Measurements from ENCODE around the gene SPHK2.
"Not testable (repeated sequence)": the region's sequence is repeated elsewhere in the genome, so short reads cannot be mapped to it uniquely, and the experiment has no call there.

SPHK2 gene, protein sequence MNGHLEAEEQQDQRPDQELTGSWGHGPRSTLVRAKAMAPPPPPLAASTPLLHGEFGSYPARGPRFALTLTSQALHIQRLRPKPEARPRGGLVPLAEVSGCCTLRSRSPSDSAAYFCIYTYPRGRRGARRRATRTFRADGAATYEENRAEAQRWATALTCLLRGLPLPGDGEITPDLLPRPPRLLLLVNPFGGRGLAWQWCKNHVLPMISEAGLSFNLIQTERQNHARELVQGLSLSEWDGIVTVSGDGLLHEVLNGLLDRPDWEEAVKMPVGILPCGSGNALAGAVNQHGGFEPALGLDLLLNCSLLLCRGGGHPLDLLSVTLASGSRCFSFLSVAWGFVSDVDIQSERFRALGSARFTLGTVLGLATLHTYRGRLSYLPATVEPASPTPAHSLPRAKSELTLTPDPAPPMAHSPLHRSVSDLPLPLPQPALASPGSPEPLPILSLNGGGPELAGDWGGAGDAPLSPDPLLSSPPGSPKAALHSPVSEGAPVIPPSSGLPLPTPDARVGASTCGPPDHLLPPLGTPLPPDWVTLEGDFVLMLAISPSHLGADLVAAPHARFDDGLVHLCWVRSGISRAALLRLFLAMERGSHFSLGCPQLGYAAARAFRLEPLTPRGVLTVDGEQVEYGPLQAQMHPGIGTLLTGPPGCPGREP

DNA sequence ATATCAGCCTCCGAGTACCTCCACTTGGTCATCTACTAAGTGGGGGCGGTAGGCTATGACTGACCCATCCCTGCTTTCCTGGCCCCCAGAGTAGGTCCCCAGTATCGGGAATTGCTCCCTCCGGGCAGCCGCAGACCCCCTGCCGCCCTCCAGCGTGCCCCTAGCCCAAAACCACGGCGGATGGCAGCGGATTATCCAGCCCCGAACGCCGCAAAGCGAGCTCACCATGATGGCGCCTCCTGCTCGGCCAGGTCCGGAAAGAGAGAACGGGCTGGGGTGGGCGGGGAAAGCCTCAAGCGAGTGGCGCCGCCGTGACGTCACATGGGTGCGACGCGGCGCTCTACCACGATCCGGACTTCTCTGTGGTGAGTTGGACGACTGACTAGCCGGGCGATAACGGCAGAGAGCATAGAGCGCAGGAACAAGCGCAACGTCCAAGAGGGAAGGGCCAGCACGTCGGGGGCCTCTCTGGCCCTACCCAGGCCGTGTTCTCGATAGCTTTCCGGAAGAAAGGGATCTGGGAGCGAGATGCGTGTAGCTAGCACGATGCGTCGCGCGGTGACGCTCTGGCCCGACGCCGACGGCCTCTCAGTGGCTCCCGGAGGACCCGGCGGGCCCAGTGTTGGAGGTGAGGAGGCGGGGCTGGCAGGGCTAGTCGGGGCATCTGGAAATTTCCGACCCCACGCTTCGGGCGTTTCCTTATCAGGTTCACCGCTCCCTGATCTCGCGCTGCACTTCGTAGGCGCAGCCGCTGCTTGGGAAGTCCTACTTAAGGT, at the start of gene SPHK2, which contains the start of gene RPL18:
Gene SPHK2 (plus strand): TSS at position 591 of the 776 bp plus-strand sequence. CDS start 1,009 bp downstream, outside the sequence.
Gene RPL18 (minus strand): TSS at position 263 of the 776 bp plus-strand sequence. CDS start 35 bp downstream, at position 228.
- Mint-ChIP-seq H3K27ac (peak within 1 kb of the TSS; percentile 100), H3K36me3 (ENCODE audit: low read depth) (peaks cover 72% of the 10 kb centered on the region), H3K27me3 (no peaks in the 10 kb centered on the region), H3K4me1 (ENCODE audit: low read depth) (peaks cover 65% of the 10 kb centered on the region), H3K4me3 (peak within 1 kb of the TSS; percentile 97), H3K9me3 (no peaks in the 10 kb centered on the region)

- no peaks in the 10 kb centered on the region for H3K9me3 Mint-ChIP-seq
- no peaks in the 10 kb centered on the region for H3K4me1 Mint-ChIP-seq (ENCODE audit: low read depth)
- H3K4me3 Mint-ChIP-seq = no peak overlapping the region
- no peaks in the 10 kb centered on the region for H3K36me3 Mint-ChIP-seq (ENCODE audit: low read depth)
- H3K27me3 Mint-ChIP-seq = peaks cover 17% of the 10 kb centered on the region
- no peak overlapping the region for H3K27ac Mint-ChIP-seq
Measured at GRCh38 chr19:48569814-48570213, 49.5 kb upstream of the SPHK2 start.

DNA sequence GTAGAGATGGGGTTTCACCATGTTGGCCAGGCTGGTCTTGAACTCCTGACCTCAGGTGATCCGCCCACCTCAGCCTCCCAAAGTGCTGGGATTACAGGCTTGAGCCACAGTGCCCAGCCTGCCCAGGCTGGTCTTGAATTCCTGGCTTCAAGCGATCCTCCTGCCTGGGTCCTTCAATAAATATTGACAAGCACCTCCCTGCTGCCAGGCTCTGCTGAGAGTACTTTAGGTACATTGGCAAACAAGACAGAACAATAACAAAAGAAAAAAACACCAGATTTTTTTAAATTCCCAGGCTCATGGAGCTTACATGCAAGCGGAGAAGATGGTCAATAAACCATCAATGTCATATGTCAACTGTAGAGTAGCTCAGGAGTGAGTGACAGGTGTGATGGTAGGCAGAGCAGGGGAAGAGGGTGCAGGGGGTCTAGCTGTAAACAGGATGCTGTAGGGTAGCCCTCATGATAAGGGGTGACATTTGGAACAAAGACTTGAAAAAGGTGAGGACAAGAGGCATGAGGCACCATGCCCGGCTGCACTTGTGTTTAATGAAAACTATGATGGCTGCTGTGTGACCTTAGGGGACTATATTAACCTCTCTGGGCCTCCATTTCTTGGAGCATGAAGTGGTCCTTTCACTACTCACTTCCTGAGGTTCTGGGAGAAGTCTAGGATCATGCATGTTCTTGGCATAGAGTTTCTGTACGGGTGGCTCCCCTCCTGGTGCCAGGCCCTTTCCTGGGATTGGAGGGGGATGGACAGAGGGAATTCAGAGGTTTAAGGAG, 47.7 kb upstream of the SPHK2 start:
- Mint-ChIP-seq H3K4me3 (no peak overlapping the region), H3K4me1 (ENCODE audit: low read depth) (no peaks in the 10 kb centered on the region), H3K27ac (no peak overlapping the region), H3K36me3 (ENCODE audit: low read depth) (no peaks in the 10 kb centered on the region), H3K9me3 (no peaks in the 10 kb centered on the region), H3K27me3 (peaks cover 17% of the 10 kb centered on the region)

- H3K4me3 Mint-ChIP-seq = no peak overlapping the region
- no peaks in the 10 kb centered on the region for H3K9me3 Mint-ChIP-seq
- no peak overlapping the region for H3K27ac Mint-ChIP-seq
- H3K27me3 Mint-ChIP-seq = peaks cover 10% of the 10 kb centered on the region
- H3K36me3 Mint-ChIP-seq (ENCODE audit: low read depth) = no peaks in the 10 kb centered on the region
- no peaks in the 10 kb centered on the region for H3K4me1 Mint-ChIP-seq (ENCODE audit: low read depth)
Measured at GRCh38 chr19:48573163-48573505, 46.2 kb upstream of the SPHK2 start.

GRCh38 chr19:48575931-48576622, 43.2 kb upstream of the SPHK2 start:
- Mint-ChIP-seq H3K4me1 (ENCODE audit: low read depth) (no peaks in the 10 kb centered on the region), H3K4me3 (no peak overlapping the region), H3K36me3 (ENCODE audit: low read depth) (no peaks in the 10 kb centered on the region), H3K9me3 (no peaks in the 10 kb centered on the region), H3K27ac (no peak overlapping the region), H3K27me3 (no peaks in the 10 kb centered on the region)

DNA sequence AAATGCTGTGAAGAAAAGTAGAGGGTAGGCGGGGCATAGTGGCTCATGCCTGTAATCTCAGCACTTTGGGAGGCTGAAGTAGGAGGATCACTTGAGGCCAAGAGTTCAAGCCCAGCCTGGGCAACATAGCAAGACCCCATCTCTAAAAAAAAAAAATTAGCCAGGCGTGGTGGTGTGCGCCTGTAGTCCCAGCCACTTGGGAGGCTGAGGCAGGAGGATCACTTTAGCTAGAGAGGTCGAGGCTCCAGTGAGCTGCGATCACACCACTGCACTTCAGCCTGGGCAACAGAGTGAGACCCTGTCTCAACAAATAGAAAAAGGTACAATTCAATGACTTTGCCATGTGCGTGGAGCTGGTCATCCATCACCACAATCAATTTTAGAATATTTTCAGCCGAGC, 41.4 kb upstream of the SPHK2 start:
- not testable (repeated sequence) for H3K27me3 Mint-ChIP-seq; H3K4me1 Mint-ChIP-seq (ENCODE audit: low read depth); H3K4me3 Mint-ChIP-seq; H3K9me3 Mint-ChIP-seq; H3K36me3 Mint-ChIP-seq (ENCODE audit: low read depth); H3K27ac Mint-ChIP-seq

DNA sequence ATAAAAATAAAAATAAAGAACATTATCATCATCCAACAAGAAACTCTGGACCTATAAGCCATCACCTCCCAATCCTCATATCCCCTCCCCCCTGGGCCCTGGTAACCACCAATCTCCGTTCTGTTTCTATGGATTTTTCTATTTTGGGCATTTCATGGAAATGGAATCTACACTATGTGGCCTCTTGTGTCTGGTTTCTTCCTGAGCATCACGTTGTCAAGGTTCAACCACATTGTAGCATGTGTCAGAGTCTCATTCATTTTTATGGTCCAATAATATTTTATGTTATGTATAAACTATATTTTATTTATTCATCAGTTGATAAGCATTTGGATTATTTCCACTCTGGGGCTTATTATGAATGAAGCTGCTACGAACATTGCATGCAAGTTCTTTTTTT, 40.4 kb upstream of the SPHK2 start:
- H3K4me3 Mint-ChIP-seq = no peak overlapping the region
- no peaks in the 10 kb centered on the region for H3K9me3 Mint-ChIP-seq
- H3K36me3 Mint-ChIP-seq (ENCODE audit: low read depth) = no peaks in the 10 kb centered on the region
- H3K27me3 Mint-ChIP-seq = no peaks in the 10 kb centered on the region
- no peaks in the 10 kb centered on the region for H3K4me1 Mint-ChIP-seq (ENCODE audit: low read depth)
- H3K27ac Mint-ChIP-seq = no peak overlapping the region

GRCh38 chr19:48582168-48582567, 37.1 kb upstream of the SPHK2 start:
- Mint-ChIP-seq H3K9me3 (no peaks in the 10 kb centered on the region), H3K4me1 (ENCODE audit: low read depth) (peaks cover 4% of the 10 kb centered on the region), H3K27me3 (peaks cover 4% of the 10 kb centered on the region), H3K27ac (no peak overlapping the region), H3K4me3 (no peak overlapping the region), H3K36me3 (ENCODE audit: low read depth) (no peaks in the 10 kb centered on the region)

GRCh38 chr19:48587387-48587786, 31.9 kb upstream of the SPHK2 start:
- H3K27me3 Mint-ChIP-seq = peaks cover 4% of the 10 kb centered on the region
- peaks cover 13% of the 10 kb centered on the region for H3K4me1 Mint-ChIP-seq (ENCODE audit: low read depth)

DNA sequence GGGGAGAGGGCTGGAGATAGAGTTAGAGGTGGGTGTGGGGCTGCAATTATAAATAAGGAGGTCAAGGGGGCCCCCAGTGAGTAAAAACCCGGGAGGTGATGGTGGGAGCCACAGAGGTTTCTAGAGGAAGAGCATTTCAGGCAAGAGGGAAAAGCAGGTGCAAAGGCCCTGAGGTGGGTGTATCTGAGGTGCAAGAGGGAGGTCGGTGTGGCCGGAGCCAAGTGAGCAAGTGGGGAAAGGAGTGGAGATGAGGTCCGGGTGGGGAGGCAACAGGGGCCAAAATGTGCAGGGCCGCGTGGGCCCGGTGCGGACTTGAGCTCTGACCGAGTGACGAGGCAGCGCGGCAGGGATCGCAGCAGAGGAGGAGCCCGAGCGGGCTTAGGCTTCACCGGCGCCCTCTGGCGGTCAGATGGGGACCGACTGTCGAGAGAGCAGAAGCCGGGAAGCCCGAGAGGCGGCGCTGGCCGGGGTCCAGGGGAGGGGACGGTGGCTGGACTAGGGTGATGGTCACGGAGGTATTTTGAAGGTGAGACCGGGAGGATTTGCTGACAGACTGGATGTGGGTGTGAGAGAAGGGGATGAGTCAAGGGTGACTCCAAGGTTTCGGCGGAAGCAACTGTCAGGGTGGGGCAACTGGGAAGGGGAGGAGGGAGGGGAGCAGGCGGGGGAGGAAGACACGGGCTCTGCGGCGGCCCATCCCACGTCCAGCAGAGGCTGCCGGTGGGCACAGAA, 30.5 kb upstream of the SPHK2 start:
- Mint-ChIP-seq H3K36me3 (ENCODE audit: low read depth) (no peaks in the 10 kb centered on the region), H3K4me1 (ENCODE audit: low read depth) (peaks cover 13% of the 10 kb centered on the region), H3K27ac (peak overlapping the region; percentile 59), H3K4me3 (peak overlapping the region; percentile 62), H3K27me3 (peaks cover 4% of the 10 kb centered on the region), H3K9me3 (no peaks in the 10 kb centered on the region)

More at GRCh38 chr19:48587387-48587786, 31.9 kb upstream of the SPHK2 start:
- Mint-ChIP-seq H3K4me3 (no peak overlapping the region), H3K27ac (no peak overlapping the region), H3K9me3 (no peaks in the 10 kb centered on the region), H3K36me3 (ENCODE audit: low read depth) (no peaks in the 10 kb centered on the region)

GRCh38 chr19:48591021-48591420, 28.3 kb upstream of the SPHK2 start:
- Mint-ChIP-seq H3K27ac (no peak overlapping the region), H3K27me3 (no peaks in the 10 kb centered on the region), H3K4me3 (no peak overlapping the region), H3K9me3 (no peaks in the 10 kb centered on the region), H3K4me1 (ENCODE audit: low read depth) (peaks cover 9% of the 10 kb centered on the region), H3K36me3 (ENCODE audit: low read depth) (no peaks in the 10 kb centered on the region)

DNA sequence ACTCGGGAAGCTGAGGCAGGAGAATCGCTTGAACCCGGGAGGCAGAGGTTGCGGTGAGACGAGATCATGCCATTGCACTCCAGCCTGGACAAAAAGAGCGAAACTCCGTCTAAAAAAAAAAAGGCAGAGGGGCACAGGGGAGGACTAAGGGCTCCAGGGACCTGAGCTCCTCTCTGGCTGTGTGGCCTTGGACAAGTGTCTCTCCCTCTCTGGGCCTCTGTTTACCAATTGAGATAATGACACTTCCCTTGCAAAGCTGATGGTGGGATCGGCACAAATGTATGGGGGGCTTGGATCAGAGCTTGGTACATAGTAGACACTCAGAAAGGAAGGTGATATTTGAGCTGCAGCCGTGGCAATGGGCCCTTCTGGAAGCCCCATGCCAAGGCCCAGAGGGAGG, 24.1 kb upstream of the SPHK2 start:
- Mint-ChIP-seq H3K4me1 (ENCODE audit: low read depth) (peaks cover 4% of the 10 kb centered on the region), H3K36me3 (ENCODE audit: low read depth) (no peaks in the 10 kb centered on the region), H3K27ac (no peak overlapping the region), H3K9me3 (no peaks in the 10 kb centered on the region), H3K4me3 (no peak overlapping the region), H3K27me3 (no peaks in the 10 kb centered on the region)

- Mint-ChIP-seq H3K36me3 (ENCODE audit: low read depth) (no peaks in the 10 kb centered on the region), H3K4me1 (ENCODE audit: low read depth) (peaks cover 4% of the 10 kb centered on the region), H3K27me3 (no peaks in the 10 kb centered on the region), H3K27ac (no peak overlapping the region), H3K4me3 (no peak overlapping the region), H3K9me3 (no peaks in the 10 kb centered on the region)
Measured at GRCh38 chr19:48595833-48596232, 23.5 kb upstream of the SPHK2 start.

Data from stimulated activated naive CD8-positive, alpha-beta T cell treated with anti-CD3 and anti-CD28 coated beads, Interleukin-15, Interleukin-2, amounts not matched to agents 100 ng/mL and 50 ng/mL, for 24 hours (primary cell).